GM21390 (cell line): Measurements from ENCODE around the gene IP6K1.
A peak's percentile ranks its signal among the peaks of the same experiment; 100 is the strongest.
"Not testable (repeated sequence)": the region's sequence is repeated elsewhere in the genome, so short reads cannot be mapped to it uniquely, and the experiment has no call there.

ENCODE experiments used
- ATAC-seq: cut with Tn5 transposase; IDR thresholded peaks from one replicate; pipeline ENCODE4 v1.9.1; 2021; ENCODE audit not compliant: unreplicated experiment

IP6K1 gene

DNA sequence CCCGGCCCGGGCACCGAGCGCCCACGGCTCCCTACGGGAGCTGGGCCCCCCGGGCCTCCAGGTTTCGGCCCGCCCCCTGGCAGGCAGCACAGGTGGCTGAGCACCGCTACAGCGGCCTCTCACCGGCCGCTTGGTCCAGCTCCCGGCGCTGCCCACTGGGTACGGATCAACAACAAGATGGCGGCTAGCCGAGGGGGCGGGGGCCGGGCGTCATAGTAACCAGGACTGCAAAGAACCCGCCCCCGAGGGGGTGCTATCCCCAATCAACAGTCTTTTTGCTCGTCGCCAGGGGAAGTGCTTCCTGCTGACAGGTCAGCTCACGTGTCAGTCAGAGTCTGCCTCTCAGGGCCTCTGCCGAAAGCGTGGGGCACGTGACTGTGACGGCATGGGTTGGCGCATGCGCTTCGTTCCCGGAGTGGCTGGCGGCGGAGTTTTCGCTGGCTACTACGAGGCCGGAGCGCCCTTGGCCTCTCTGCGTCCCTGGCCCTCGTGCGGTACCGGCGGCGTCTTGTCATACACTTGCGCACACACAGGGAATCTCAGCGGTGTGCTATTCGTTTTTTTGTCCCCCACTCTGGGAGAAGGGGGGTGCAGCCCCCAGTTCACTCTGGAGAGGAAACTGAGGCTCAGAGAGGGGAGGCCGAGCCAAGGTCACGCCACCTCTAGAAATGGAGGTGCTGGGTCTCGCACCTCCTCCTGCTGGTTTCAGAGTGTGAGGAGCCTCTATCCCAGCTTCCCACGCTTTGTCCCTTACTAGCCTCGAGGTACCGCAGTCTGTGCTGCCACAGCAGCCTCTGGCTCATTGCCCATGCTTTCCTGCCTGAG is at the start of gene IP6K1:
Gene IP6K1 (minus strand): TSS at position 186 of the 825 bp plus-strand sequence. CDS start 38,502 bp downstream, outside the sequence.
- ATAC-seq: peak; percentile 99

DNA sequence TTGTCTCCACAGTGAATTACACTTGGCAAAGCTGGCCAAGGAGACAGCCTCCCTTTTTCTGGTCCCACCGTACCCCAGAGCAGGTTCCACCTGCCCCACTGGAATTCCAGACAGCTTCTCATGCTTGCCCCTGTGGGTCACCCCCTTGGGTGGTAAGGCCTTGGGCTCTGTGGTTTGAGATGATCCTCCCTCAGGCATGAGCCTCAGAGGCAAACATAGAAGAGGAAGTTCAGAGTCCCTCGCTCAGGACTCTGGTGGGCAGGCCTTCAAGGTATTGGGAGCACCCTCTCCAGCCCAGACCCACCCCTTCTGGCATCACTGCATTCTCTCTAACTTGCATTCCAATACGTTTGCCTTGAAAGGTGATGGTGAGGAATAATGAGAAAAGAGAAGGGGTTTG is 45.0 kb upstream of the IP6K1 start:
- ATAC-seq: no peak

DNA sequence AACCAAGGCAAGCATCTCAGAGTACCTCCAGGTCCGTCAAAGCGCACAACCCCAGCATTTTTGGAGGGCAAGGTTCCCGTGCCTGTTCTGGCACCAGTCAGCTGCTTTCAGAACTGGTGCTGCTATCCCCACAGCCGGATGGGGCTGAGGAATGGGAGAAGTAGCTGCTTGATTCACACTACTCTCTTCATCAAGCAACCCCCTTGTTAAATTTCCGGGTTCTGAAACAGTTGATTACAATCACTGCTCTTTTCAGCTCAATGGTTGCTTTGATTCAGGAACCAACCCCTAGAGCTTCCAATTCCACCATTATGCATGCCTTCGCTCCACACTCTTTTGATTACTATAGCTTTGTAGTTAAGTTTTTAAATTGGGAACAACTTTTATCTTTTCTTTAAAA is 39.7 kb upstream of the IP6K1 start:
- ATAC-seq: no peak

GRCh38 chr3:49823131-49823530 is 36.8 kb upstream of the IP6K1 start:
- not testable (repeated sequence) for ATAC-seq

GRCh38 chr3:49813497-49814174 is 27.3 kb upstream of the IP6K1 start, which contains the start of gene UBA7:
Gene UBA7, minus strand, starts transcription at chr3:49813953. Its CDS starts 166 bp downstream, at chr3:49813787.
- ATAC-seq: peak; percentile 75

DNA sequence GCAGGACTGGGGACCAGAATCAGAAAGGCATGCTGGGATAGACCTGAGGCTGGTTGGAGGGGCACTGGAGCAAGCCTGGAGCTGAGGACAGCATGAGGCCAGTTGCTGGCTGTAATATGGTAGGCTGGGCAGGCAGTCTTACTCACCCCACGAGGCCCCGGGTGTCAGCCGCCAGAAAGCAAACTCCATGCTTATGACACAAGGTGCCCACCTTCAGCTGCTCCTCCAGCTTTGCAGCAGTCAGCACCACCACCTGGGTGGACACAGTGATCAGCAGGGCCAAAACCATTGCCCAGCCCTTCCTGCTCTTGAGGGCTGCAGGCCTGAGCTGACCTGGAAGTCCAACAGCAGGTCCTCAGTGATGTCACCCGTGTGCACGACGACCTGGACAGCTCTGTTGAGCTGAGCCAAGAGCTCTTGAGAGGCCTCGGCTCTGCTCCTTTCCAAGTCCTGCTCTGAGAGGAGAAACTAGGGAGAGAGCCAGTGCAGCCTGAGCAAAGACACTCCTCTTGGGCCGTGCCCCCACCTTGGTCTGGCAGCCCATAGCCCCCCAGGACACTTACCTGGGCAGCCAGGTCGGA is 26.7 kb upstream of the IP6K1 start:
- no peak for ATAC-seq

GRCh38 chr3:49807431-49808114 is 21.2 kb upstream of the IP6K1 start:
- ATAC-seq: no peak

DNA sequence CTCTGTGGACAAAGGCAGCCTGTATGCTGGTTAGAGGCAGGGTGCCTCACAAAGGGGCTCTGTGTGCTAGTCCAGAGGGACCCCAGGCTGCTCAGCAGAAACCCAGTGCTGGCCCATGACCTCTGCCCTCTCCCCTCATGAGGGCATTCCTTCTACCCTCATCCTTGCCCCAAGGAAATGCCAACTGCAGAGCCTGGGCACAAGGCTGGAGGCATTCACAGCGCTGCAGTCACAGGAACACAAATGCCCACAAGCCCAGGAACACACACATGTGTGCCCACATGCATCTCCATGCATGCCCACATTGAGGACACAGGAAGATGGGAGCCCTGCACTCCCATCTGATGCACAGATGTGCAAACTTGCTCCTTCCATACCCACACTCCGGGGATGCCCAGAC is 20.5 kb upstream of the IP6K1 start:
- no peak for ATAC-seq

GRCh38 chr3:49805897-49806701 is 19.8 kb upstream of the IP6K1 start:
- no peak for ATAC-seq

GRCh38 chr3:49805367-49805782 is 19.0 kb upstream of the IP6K1 start:
- ATAC-seq: no peak

GRCh38 chr3:49804141-49805041 is 18.0 kb upstream of the IP6K1 start:
- no peak for ATAC-seq

DNA sequence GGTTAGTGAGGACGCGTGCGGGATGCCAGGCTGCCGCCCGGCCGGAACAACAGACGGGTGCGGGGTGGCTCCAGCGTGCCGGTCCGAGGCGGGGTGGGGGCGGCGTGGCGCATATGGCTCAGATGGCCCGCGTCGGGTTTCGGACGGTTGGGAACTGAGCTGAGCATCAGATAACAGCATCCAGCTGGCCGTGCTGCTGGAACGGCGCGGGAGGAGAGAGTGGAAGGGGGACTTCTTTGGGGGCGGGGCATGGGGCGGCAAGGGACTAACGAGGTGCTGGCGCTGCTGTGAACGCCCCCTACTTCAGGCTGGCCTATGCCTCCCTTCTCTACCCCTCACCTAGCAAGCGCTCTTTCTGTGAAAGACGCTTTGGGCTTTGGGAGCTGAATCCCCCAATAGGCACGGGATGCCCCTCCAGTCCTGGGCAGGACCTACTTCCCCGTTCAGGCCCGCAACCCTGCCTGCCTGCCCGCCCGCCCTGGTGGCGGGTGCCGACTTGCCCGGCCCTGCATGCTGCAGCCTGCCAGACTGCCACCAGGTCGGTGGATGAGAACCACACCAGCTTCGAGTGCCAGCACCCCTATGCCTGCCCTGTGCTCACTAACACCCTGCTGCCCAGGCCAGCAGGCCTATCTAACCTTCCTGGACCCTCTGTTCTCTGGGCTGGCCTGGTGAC is 17.3 kb upstream of the IP6K1 start:
- peak; percentile 7 for ATAC-seq

- ATAC-seq: peak; percentile 58
Observed at GRCh38 chr3:49802719-49803464, 16.6 kb upstream of the IP6K1 start, which contains the start of gene INKA1. Gene INKA1, plus strand, starts transcription at chr3:49803261. Its CDS starts 132 bp downstream, at chr3:49803393.

DNA sequence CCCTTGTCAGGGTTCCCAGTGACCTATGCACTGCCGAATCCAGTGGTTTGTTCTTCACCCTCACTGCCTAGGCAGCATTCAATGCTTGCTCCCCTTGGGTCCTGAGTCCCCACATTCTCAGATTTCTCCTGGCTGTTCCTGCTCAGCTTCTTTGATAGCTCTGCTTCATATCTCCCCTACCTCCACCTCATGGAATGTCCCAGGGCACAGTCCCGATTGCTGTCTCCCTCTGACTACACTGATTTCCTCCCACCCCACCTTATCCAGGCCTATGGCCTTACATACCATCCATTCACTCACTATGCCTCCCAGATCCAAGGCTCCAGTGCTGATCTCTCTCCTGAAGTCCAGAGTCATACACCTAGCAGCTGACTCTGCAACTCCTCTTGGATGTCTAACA is 14.8 kb upstream of the IP6K1 start:
- no peak for ATAC-seq

DNA sequence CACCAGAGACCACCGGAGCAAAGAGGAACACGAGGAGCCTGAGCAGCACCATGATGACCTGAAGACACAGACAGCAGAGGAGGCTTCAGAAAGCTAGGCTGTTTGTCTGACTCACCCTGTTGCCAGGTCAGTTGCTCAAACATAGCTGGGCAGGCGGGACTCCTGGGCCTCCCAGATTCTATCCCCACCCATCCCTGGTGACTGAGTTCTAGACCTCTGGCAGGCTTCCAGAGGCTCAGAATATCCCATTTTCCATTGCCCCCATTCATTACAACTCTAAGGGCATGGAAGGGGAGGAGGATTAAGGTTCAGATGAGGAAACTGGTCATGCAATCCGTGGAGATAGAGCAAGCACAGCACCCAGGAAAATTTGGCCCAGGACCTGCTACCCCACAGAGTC is 13.4 kb upstream of the IP6K1 start, which contains the start of gene CDHR4:
Gene CDHR4 (minus strand): TSS at position 113 of the 400 bp plus-strand sequence. CDS start 61 bp downstream, at position 52.
- ATAC-seq: no peak

DNA sequence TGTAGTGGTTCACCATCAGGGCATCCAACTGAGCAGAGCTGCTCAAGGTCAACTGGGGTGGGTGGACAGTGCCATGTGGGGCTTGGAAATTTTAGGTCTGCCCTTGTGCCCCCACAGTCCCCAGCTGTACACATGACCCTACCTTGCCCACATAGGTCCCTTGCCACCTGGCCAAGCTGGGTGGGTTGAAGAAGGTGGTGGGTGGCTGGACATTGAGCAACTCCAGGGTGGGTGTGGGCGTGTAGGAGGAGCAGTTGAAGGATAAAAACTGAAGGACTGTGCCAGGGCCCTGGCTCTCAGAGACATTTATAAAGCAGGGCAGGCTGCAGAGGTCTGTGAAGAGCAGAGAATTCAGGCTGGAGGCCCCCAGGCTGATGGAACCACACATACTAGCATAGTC is 12.8 kb upstream of the IP6K1 start:
- no peak for ATAC-seq

DNA sequence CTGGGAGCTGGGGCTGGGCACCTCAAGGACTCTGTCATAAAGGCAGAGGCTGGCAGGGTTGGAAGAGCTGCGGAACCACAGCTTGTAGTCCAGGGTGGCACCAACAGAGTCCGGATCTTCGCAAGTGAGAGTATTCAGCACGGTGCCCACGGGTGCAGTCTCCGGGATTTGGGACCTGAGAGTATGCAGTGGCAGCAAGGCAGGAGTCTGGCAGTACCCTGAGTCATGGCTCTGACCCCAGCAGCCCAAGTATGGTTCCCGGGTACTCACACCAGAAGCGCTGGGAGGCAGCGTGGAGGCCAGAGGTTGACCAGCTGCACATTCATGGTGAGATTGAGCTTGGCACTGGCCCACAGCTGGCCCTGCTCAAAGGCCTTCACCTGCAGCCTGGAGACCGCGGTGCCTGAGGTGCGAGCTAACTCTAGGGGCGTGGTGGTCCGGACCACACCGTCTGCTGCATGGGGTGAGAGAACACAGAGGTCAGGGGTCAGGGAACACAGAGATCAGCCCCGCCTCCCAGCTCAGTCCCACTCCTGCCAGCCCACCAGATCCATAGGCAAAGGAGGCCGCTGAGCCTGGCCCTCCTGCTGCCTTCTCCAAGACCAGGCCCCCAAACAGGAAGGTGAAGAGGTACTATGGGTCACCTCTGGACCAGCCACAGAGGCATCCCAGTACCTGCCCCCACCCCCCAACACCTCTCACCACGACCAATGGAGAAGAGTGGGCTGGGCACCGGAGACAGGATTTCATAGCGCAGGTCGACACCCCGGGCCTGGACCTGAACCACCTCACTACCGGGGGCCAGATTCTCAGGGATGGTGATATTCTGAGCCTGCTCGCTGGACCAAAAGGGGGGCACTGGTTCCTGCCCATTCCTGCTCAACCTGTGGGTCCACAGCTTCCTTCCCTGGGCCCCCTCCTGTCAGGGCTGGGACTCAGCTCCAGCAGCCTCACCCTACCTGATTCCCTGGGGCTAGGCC is 8.9 kb upstream of the IP6K1 start:
- ATAC-seq: no peak
